NK-92 (cell line): ENCODE measurements around the gene SH3PXD2A.
"Not testable (repeated sequence)": the region's sequence is repeated elsewhere in the genome, so short reads cannot be mapped to it uniquely, and the experiment has no call there.

Experiments
- DNase-seq: peaks from one replicate; lab custom pipeline; 2025; ENCODE audit not compliant: unreplicated experiment; lab: John Stamatoyannopoulos, UW

The SH3PXD2A gene

DNA sequence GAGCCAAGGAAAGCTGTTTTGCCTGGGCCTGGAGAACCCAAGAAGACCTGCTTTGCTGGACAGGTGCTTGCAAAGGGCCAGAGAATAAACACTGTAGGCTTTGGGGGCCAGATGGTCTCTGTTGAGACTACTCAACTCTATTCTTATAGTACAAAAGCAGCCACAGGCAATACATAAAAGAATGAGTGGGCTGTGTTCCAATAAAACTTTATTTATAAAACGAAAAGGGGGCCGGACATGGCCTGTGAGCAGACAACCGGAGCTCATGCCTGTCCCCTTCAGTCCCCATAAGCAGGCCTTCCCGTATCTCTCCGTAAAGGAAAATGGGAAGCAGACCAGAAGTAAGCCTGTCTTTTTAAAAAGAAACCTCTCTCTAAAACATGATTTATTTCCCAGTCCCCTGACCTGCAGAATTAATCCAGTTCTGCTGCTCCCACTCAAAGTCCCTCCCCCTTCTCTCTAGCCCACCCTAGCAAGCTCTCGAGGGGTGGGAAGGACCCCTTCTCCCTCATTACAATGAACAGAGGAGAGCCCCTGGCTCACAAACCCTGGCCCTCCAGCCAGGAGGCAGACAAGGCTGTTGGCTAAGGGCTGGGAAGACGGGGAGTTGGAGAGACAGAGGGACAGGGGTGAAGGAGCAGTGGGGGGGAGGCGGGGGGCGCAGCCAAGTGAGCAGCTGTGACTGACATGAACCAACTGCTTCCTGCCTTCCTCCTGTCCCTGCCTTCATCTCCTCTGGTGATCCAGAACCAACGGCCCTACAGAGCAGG, 184.1 kb downstream of the SH3PXD2A start:
- DNase-seq = no peak

- DNase-seq = no peak
Observed at GRCh38 chr10:103669944-103670343, 185.4 kb downstream of the SH3PXD2A start.

DNA sequence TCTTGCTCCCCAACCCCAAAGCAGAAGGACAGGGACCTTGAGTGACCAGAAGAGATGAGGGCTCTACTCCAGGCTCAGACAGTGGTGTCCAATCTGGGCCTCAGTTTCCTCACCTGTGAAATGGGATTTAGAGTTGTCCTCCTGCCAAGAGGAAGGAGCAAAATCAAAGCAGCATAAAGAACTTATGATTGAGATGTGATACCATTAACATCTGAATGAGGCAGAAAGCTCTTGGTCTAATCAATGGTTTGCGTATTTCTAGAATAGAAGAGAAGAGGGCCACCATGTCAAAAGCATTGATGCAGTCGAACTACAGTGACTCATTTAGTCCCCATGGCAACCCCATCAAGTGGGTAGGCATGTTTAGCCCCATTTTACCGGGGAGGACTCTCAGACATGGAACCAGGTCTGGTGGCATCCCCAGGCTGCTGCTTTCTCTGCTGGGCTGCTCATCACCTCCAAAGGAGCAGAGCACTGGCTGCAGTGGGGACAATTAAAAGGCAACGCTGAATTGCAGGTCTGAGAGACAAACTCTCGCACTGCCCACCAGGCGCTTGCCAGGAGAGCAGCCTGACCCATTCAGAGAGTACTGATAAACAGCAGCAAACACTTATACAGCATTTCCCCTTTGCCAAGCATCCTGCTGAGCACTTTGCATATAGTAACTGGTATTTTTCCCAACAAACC, 186.0 kb downstream of the SH3PXD2A start:
- DNase-seq = no peak

DNA sequence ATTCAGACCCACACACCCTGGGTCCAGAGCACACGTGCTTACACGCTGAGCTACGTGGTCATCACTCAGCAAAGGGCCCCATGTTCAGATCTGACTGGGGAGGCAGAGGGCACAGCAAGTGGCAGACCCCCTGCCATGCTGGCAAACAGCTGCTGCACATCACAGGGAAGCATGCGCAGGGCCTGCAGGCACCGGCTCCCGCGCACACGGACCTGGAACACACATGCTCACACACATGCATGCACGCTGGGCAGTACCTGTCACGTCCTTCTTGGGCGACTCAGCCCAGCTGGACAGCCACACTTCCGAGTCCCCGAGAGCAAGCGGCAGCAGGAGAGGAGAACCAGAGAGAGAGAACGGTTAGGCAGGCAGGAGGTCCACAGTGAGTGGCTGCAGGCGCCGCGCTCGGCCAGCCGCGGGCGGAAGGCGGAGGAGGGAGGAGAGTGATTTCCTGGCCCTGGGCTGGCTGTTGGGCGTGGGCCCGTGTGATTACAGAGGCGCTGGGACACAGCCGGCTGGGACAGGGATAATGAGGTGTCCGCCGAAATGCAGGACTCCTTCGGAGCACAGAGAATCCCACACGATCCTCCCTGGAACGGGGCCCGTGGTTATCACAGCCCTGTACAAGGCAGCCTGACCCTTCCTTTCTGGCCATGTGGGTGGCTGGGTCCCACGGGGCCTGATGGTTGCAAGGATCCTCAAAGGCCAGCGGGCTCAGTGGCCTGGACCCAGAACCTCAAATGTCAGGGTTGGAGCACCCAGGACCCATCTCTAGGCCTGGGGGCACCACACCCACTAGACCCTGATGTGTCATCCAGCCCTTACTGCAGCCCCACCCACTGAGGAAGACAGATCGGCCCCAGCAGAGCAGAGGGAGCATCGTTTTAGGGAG, 186.8 kb downstream of the SH3PXD2A start:
- no peak for DNase-seq

DNA sequence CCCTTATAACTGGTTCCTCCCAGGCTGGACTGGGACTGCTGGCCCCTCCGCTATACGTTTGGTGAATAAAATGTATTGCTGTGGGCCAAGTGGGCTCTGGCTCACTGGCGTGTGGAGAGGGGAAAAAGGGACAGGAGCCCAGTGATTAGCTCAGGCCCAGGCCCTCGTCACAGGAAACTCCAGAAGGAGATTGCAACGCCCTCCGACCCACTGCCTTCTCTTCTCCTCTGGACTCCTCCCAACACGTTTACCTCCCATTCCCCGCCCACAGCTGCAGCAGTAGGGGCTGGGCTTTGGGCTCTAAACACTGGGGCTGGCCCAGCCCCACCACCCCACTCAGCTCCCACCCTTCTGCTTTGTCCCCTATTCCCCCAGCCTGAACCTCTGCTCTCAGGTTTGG, 188.0 kb downstream of the SH3PXD2A start:
- DNase-seq = no peak

DNA sequence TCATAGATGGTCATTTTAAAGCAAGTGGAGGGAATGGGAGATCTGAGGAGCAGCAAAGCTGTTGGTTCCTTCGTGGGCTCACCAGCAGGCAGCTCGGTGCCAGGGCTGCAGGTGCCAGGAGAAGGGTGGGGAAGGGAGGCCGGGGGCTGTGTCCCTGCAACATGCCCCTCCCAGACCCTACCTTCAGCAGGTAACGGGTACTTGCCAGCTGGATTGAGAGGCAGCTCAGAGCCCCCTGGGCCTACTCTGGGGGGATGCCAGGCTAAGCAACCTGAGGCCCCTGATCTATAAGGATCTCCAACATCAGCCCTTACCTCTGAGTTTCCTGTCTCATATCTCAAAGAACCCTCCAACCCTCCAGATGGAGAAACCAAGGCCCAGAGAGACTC, 188.6 kb downstream of the SH3PXD2A start:
- no peak for DNase-seq

GRCh38 chr10:103666087-103666761, 189.2 kb downstream of the SH3PXD2A start:
- DNase-seq = no peak

DNA sequence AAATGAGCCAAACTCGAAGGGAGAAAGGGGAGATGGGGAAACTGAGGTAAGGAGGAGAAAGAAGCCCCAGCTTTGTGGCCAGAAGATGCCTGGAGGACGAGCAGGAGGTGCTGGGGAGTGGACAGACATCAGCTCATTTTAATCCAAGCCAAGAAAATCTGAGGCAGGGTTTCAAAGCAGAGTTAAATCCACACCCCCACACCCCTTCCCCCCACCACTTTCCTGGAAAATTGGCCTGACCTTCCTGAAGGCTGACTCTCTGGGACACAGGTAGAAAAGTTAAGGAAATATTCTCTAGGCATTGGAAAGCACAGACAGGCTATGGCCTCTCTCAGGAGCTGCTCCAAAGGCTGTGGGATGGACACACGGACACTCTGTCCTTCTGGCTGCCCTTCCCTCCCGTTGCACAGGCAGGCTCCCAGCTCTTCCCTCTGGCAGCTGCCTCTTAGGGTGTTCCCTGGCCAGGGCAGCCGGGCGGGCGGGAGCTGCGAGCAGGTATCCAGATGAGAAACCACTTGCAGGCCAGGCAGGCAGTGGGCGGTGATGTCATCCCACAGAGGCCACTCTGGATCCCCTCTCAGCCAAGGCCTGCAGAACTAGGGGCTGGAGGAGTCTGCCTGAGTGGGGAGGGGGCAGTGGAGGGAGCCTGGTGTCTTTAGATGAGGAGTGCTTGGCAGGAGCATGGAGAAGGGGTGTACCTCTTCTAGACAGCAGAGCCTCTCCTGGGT, 190.1 kb downstream of the SH3PXD2A start:
- DNase-seq = no peak

- no peak for DNase-seq
Observed at GRCh38 chr10:103663802-103664201, 191.6 kb downstream of the SH3PXD2A start.

DNA sequence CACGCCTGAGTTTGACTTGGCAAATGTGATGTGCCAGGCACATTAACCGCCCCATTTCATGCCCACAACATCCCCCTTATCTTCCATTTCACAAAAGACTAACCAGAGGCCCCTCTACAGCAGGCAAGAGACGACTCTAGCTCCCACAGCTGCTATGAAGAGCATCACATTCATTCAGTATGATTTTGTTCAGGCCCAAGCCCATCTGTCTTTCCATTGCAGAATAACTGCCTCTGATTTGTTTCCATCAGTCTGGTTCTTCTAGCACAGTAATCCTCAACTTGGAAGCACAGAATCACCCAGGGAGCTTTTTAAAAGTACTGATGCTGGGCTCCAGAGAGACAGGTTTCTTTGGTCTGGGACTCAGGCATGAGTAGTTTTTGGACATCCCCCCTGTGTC, 192.1 kb downstream of the SH3PXD2A start:
- DNase-seq = no peak

GRCh38 chr10:103662704-103663103, 192.7 kb downstream of the SH3PXD2A start:
- DNase-seq = not testable (repeated sequence)

DNA sequence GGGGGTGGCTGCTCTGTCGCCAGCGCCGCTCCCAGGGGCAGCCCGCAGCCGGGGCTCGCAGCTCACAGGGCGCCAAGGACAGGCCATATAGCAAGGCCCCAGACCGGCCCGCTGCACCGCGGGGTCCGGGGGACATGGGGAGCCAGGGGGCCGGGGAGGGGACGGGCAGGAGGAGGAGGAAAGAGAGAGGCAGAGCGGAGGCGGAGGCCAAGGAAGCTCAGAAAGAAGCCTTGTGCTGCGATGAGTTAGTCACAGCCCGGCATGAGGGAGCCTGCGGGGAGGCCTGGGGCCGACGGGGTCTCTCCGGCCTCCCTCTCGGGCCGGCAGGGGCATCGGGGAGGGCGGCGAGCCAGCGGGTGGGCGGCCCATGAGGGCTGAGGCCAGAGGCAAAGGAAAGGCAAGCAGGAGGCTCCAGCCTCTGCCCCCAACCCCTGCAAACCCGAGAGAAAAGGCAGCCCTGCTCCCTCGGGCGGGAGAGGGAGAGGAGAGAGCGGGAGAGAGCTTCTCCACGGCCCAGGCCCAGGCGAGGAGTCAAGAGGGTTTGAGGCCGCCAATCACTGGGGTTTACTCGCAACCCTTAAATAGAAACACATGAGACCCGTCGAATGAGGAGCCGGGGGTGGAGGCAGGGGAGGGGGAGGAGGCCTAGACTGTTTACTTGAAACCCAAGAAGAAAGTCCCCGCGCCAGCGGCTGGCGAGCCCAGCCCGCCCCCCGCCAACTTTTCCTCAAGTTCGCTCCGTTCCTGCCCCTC, 194.0 kb downstream of the SH3PXD2A start:
- DNase-seq = no peak

GRCh38 chr10:103660364-103661197, 194.8 kb downstream of the SH3PXD2A start:
- DNase-seq = no peak

GRCh38 chr10:103659674-103660363, 195.6 kb downstream of the SH3PXD2A start:
- DNase-seq = no peak

DNA sequence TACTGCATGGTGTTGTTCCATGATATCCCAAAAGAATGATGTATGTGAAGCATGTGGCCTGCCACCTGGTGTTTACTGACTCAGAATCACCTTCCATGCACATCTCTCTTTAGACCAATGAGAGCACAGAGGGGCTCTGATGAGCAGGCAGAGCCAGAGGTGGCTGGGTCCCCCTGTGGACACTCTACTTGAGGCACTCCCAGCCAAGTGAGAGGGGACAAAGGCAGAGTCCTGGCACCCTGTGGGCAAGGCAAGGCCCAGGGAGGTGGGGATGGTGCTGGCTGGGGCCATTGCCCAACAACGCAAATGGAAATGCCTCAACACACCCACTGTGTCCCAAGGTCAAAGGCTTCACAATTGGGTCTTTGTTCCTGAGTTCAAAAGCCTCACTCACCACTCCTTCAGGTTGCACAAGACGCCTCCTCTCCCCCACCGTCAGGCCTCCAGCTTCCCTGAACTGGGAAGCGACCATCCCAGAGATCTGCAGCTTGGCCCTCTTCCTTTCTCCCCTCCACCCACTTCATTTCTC, 197.3 kb downstream of the SH3PXD2A start:
- no peak for DNase-seq

DNA sequence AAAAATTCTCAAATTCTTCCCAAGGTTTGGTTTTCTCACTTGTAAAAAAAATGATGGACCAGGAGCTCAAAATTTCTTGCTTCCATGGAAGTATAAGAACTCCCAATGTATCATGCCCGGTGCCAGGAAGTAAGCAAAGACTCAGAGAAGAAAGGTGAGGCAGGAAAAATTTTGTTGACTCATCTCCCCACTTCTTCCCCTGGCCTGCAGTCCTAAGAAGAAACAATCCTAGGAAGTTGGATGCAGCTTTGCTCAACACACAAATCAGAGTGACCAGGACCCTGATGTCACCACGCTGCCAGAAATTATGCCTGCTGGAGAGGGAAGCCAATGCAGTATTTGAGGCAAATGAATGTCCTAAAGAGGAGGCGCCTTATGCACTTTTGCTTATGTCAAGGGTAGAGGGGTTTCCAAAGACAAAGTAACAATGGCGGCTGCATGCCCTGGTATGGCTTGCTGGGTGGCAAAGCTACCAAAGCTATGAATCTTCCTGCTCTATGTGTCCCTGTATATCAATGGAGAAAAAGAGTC, 198.2 kb downstream of the SH3PXD2A start:
- no peak for DNase-seq

- no peak for DNase-seq
Observed at GRCh38 chr10:103654925-103655324, 200.5 kb downstream of the SH3PXD2A start.

DNA sequence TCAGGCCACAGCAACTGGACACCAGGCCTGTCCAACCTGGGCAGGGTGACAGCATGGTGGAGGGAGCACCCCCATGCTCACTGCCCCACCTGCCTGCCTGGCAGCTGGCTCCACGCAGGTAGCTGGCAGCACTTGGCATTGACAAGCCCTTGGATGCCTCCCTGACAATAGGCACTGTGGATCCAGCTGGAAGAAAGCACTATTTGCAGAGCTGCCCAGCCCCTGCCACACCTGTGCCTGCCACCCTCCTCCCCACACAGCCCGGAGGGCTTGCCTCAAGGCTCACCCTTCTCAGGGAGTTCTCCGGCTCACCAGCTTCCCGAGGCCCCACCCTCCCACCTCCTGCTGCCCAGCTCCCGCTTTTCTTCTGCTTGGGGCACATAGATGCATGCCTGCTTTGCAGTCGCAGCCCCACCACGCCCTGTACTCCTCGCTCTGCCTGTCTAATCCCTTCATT, 201.8 kb downstream of the SH3PXD2A start:
- no peak for DNase-seq
